Stomach (tissue), 9 donors: ENCODE data around the gene BORCS5. TPM values are rescaled to one million over a fixed set of nuclear protein-coding genes. Genes with fewer than 3 reads are reported as not detected.
"Not testable (repeated sequence)": the region's sequence is repeated elsewhere in the genome, so short reads cannot be mapped to it uniquely, and the experiment has no call there.

ENCODE experiments used
- DNase-seq, 2 donors: peaks; one replicate each; pipeline versions ENCODE4 v3.0.0 to v3.0.0-alpha.2; 2013 to 2019
- H3K27ac ChIP-seq, 5 donors: fragments of 200-600 bp in 4 of 5; sonication (generic) in 4 of 5; one replicate each; pipeline ENCODE4 v1.5.1; 2013 to 2019; ENCODE audit warnings: mild to moderate bottlenecking in 1 of 5, moderate library complexity in 1 of 5
- H3K27me3 ChIP-seq, 3 donors: fragments of 200-600 bp; sonication (generic); one replicate each; pipeline ENCODE4 v1.5.1; 2017 to 2019; ENCODE audit warnings: mixed run types in 1 of 3
- H3K36me3 ChIP-seq, 4 donors: fragments of 200-600 bp; sonication (generic); 1 replicate in 3 of 4; 2 replicates in 1 of 4; pipeline ENCODE4 v1.5.1; 2016 to 2019
- H3K4me1 ChIP-seq, 4 donors: fragments of 200-600 bp; sonication (generic); one replicate each; pipeline ENCODE4 v1.5.1; 2016 to 2019
- H3K4me3 ChIP-seq, 4 donors: fragments of 200-600 bp; sonication (generic) in 3 of 4; one replicate each; pipeline ENCODE4 v1.5.1; 2016 to 2019; ENCODE audit warnings: mild to moderate bottlenecking in 1 of 4
- H3K9me3 ChIP-seq, 4 donors: fragments of 200-600 bp; sonication (generic); one replicate each; pipeline ENCODE4 v1.5.1; 2016 to 2019
- EP300 ChIP-seq: sonication (generic); formaldehyde crosslinking; IDR thresholded peaks from one replicate; pipeline ENCODE4 v1.6.1; 2017; ENCODE audit warnings: antibody characterized with exemption
- POLR2A ChIP-seq, 4 donors: fragments of 450-650 bp; IDR thresholded peaks; one replicate each; pipeline ENCODE4 v1.6.1; 2016; ENCODE audit warnings: antibody characterized with exemption in 4 of 4, control low read depth in 2 of 4, mild to moderate bottlenecking in 1 of 4, moderate library complexity in 1 of 4
- POLR2AphosphoS5 ChIP-seq, 3 donors: sonication (generic); formaldehyde crosslinking; IDR thresholded peaks; one replicate each; pipeline ENCODE4 v1.6.1; 2016; ENCODE audit warnings: antibody characterized with exemption in 3 of 3
- WGBS, 5 donors: extraction: QIAGEN DNeasy Blood & Tissue Kit in 3 of 5; methylation state at CpG; one replicate each; pipeline versions ENCODE4 v1.1.5 to v1.1.7; 2013 to 2018; 5-methylcytosine and 5-hydroxymethylcytosine counted together
- intact Hi-C: fragments of 100-400 bp; cut with DNase I; formaldehyde crosslinking; loops from one replicate; pipeline ENCODE4 v1.15.1; 2023; ENCODE audit warnings: low total_unique reads
- polyA plus RNA-seq, 3 donors: library from polyadenylated mRNA; stranded (reverse); fragments of 200-250 nt; gene quantifications; one replicate each; pipeline ENCODE4 v1.2.3, GENCODE V29; 2013
- total RNA-seq, 5 donors: library from RNA; depleted of rRNA; stranded (reverse); fragments of >200 nt; gene quantifications; one replicate each; pipeline versions ENCODE4 v1.1.0 to v1.2.3, GENCODE V29; 2014 to 2016
- TF ChIP-seq, protein P1 (sequence below), 7 experiments: fragments of 450-650 bp in 4 of 7; fragments of 200-600 bp in 3 of 7; sonication (generic) in 3 of 7; IDR thresholded peaks; one replicate each; pipeline ENCODE4 v1.5.1; 2016 to 2019; ENCODE audit warnings: antibody characterized with exemption in 7 of 7, control low read depth in 2 of 7, mild to moderate bottlenecking in 1 of 7
- donor health status: healthy with polysubstance abuse.
- donor health status: Bipolar disorder and iron deficiency.
- donor health status: healthy.

The BORCS5 gene
- total and polyA plus RNA-seq, 8 donors, result 1.3 to 49.0 (median 7.5) TPM

DNA sequence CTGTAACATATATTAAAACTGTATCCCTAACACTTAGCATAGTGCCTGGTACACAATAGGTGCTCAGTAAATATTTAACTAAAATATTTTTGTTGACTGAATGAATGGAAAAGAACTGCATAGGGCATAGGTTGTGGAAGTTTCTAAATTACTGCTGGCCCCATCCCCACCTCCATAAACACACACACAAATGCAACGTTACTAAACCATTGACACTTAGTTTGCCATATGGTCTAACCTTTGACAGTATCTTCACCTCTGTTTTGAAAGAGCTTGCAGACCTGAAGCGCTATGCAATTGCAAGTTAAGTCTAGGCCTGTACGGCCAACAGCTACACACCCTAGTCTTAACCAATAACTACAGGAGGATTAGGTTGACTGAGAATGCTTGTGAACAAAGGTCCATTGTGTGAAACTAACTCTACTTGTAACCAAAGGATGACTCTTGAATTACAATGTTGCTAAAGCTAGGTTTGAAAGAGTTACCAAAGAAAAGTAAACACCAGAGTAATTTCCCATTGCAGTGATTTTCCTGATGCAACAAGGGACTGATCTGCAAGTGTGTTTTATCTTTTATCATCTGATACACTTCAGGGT lies 5.9 kb upstream of the BORCS5 start:
- Histone ChIP-seq H3K27me3 (no peaks in the 10 kb centered on the region), H3K4me3 (peak overlapping the region in 1 of 4 donors; percentile 76), H3K9me3 (no peaks in the 10 kb centered on the region), H3K4me1 (peaks cover 0 to 37% (median 26%) of the 10 kb centered on the region in 4 donors), H3K36me3 (no peaks in the 10 kb centered on the region), H3K27ac (peak overlapping the region; percentile 76 to 95 (median 94))
- TF ChIP-seq EP300 (no peak), POLR2A (IDR thresholded peaks at IDR 0.05) (no peak), POLR2AphosphoS5 (IDR thresholded peaks at IDR 0.05) (no peak)
- TF ChIP-seq, protein P1, sequence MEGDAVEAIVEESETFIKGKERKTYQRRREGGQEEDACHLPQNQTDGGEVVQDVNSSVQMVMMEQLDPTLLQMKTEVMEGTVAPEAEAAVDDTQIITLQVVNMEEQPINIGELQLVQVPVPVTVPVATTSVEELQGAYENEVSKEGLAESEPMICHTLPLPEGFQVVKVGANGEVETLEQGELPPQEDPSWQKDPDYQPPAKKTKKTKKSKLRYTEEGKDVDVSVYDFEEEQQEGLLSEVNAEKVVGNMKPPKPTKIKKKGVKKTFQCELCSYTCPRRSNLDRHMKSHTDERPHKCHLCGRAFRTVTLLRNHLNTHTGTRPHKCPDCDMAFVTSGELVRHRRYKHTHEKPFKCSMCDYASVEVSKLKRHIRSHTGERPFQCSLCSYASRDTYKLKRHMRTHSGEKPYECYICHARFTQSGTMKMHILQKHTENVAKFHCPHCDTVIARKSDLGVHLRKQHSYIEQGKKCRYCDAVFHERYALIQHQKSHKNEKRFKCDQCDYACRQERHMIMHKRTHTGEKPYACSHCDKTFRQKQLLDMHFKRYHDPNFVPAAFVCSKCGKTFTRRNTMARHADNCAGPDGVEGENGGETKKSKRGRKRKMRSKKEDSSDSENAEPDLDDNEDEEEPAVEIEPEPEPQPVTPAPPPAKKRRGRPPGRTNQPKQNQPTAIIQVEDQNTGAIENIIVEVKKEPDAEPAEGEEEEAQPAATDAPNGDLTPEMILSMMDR (IDR thresholded peaks at IDR 0.05), result no peak
- WGBS, 5 donors, result 30 to 61% (median 47%) methylated on average over 3 of the region's 3 CpGs
- peak in 1 of 2 donors; percentile 67 for DNase-seq
- intact Hi-C loops, result no loop called here

DNA sequence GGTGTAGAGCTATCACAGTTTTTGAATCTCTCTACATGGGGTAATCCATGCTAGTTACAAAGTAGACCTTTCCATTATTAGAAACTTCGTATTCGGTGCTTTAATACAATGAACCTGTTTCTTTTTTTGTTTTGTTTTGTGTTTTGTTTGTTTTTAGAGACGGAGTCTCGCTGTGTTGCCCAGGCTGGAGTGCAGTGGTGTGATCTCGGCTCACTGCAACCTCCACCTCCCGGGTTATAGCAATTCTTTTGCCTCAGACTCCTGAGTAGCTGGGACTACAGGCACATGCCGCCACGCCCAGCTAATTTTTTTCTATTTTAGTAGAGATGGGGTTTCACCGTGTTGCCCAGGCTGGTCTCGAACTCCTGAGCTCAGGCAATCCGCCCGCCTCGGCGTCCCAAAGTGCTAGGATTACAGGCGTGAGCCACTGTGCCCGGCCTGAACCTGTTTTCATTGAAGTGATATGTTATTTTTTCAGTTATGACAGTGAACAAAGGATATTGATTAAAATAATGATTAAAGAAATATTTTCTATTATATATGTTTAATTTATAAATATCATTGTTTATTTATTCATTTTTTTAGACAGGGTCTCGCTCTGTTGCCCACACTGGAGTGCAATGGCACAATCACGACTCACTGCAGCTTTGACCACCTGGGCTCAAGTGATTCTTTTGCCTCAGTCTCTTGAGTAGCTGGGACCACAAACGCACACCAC lies 5.3 kb upstream of the BORCS5 start:
- H3K4me3 ChIP-seq, H3K36me3 ChIP-seq, DNase-seq, H3K27me3 ChIP-seq, H3K9me3 ChIP-seq, intact Hi-C loops: not testable (repeated sequence)
- H3K27ac ChIP-seq, result peak overlapping the region; percentile 20 to 95 (median 94)
- 80 to 89% (median 86%) methylated on average over 19 of the region's 19 CpGs for WGBS, 5 donors
- H3K4me1 ChIP-seq, result peaks cover 0 to 43% (median 28%) of the 10 kb centered on the region in 4 donors

DNA sequence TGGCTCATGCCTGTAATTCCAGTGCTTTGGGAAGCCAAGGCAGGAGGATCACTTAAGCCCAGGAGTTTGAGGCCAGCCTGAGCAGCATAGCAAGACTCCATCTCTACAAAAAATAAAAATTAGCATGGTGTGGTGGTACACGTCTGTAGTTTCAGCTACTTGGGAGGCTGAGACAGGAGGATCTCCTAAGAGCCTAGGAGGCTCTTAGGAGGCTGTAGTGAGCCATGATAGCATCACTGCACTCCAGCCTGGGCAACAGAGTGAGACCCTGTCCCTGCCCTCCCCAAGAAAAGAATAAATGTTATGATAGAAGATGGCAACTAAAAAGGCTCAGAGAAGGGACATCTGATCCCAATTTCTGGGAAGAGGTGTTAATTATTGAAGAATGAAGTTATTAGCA lies 3.6 kb upstream of the BORCS5 start:
- H3K27me3 ChIP-seq, result no peaks in the 10 kb centered on the region
- no peaks in the 10 kb centered on the region for H3K9me3 ChIP-seq
- TF ChIP-seq EP300 (no peak), POLR2A (IDR thresholded peaks at IDR 0.05) (no peak), POLR2AphosphoS5 (IDR thresholded peaks at IDR 0.05) (no peak)
- TF ChIP-seq, protein P1 (IDR thresholded peaks at IDR 0.05), result no peak
- no peaks in the 10 kb centered on the region for H3K36me3 ChIP-seq
- 88 to 100% (median 92%) methylated on average over 1 of the region's 1 CpG for WGBS, 5 donors
- intact Hi-C loops, result no loop called here
- H3K4me3 ChIP-seq, result no peak overlapping the region
- peaks cover 0 to 42% (median 24%) of the 10 kb centered on the region in 4 donors for H3K4me1 ChIP-seq
- DNase-seq, result no peak
- H3K27ac ChIP-seq, result no peak overlapping the region

DNA sequence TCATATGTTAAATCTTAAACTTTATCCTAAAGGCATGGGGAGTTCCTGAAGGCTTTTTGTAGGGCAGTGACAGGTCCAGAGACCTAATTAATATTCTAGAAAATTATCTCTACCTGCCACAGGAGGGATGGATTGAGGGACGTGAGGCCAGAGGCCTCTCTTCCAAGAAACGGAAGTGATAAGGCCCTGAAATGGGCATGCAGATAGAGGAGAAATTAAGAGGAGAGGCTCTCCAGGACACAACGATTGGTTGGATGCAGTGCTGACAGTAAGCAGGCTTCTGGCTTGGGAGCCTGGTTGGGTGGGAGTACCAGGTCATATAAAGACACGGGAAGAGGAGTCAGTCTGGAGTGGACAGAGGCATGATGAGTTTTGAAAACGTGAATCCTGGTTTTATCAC lies 3.1 kb upstream of the BORCS5 start:
- TF ChIP-seq EP300 (no peak), POLR2AphosphoS5 (IDR thresholded peaks at IDR 0.05) (no peak), POLR2A (IDR thresholded peaks at IDR 0.05) (no peak)
- TF ChIP-seq, protein P1 (IDR thresholded peaks at IDR 0.05), result no peak
- Histone ChIP-seq H3K27me3 (no peaks in the 10 kb centered on the region), H3K36me3 (no peaks in the 10 kb centered on the region), H3K9me3 (no peaks in the 10 kb centered on the region), H3K27ac (no peak overlapping the region), H3K4me1 (peaks cover 0 to 42% (median 26%) of the 10 kb centered on the region in 4 donors), H3K4me3 (no peak overlapping the region)
- DNase-seq, result no peak
- 54 to 71% (median 68%) methylated on average over 5 of the region's 5 CpGs for WGBS, 5 donors
- intact Hi-C loops, result no loop called here

DNA sequence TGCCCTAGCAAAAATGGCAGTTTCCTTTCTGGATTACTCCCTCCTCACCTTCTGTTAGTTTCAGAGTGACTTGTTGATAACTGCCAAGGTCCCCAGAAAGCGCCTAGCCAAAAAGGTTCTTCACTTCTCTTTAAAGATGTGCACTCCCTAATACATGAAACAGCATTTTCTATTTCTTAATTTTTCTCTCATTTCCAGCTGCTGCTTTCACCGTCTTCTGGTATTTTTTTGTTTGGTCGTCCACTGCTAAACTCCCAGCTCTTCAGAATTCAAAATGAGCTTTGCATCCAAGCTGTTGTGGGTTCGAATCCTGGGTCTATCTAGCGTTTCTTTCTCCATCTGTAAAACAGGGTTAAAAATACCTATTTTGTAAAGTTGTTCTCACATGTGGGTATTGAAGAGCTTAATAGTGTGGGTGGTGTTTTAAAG lies 397 bp upstream of the BORCS5 start:
- WGBS, 5 donors, result 30 to 36% (median 34%) methylated on average over 5 of the region's 5 CpGs
- H3K27me3 ChIP-seq, result no peaks in the 10 kb centered on the region
- intact Hi-C loops, result no loop called here
- H3K27ac ChIP-seq, result peak overlapping the region; percentile 96 to 99 (median 98)
- H3K4me1 ChIP-seq, result peaks cover 0 to 42% (median 17%) of the 10 kb centered on the region in 4 donors
- H3K9me3 ChIP-seq, result no peaks in the 10 kb centered on the region
- DNase-seq, result no peak
- peaks cover 0 to 3% (median 0%) of the 10 kb centered on the region in 4 donors for H3K36me3 ChIP-seq
- H3K4me3 ChIP-seq, result peak overlapping the region; percentile 62 to 98 (median 70)
- TF ChIP-seq POLR2AphosphoS5 (IDR thresholded peaks at IDR 0.05) (no peak), POLR2A (IDR thresholded peaks at IDR 0.05) (no peak), EP300 (no peak)
- TF ChIP-seq, protein P1 (IDR thresholded peaks at IDR 0.05), result no peak
